SK-N-MC (cell line): ENCODE measurements around the gene CIAO3.

Experiments used
- EZH2 ChIP-seq: fragments of 200-600 bp; sonication (generic); IDR thresholded peaks from one replicate; pipeline ENCODE4 v1.6.1; 2017; ENCODE audit warnings: antibody characterized with exemption
- FOXP2 ChIP-seq: optimal IDR thresholded peaks from 2 replicates; pipeline ENCODE3; 2011; ENCODE audit warnings: mild to moderate bottlenecking, moderate library complexity; ENCODE audit not compliant: insufficient read depth; ENCODE audit errors: extremely low read length, control extremely low read depth
- POLR2AphosphoS5 ChIP-seq: IDR thresholded peaks from 2 replicates; pipeline ENCODE4 v1.6.1; 2012; ENCODE audit warnings: mild to moderate bottlenecking, low read depth, low read length, borderline replicate concordance

DNA sequence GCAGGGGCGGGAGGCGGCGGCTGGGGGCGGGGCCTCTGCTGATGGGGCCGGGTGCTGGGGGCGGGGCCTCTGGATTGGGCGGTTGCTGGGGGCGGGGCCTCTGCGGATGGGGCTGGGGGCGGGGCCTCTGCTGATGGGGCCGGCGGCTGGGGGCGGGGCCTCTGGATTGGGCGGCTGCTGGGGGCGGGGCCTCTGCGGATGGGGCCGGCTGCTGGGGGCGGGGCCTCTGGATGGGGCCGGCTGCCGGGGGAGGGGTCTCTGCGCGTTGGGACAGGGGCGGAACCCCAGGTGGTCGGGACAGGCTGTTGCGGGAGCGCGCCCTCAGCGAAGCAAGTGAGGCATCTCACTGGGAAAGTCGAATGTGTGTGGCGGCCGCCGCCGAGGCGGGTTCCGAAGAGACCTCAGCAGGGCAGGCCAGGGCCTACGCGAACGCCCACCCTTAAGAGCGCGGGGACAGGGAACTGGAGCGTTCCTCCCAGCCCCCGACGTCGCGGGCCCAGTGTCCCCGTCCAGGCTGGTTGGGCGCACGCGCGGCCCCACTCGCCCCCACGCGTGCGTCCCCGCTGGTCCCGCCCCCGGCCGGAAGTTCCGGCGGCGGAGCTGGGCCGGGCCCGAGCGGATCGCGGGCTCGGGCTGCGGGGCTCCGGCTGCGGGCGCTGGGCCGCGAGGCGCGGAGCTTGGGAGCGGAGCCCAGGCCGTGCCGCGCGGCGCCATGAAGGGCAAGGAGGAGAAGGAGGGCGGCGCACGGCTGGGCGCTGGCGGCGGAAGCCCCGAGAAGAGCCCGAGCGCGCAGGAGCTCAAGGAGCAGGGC, 60.8 kb downstream of the CIAO3 start, which contains the start of gene STUB1:
- TF ChIP-seq POLR2AphosphoS5 (peak; percentile 69; the same call in 1 of the 2 replicates), EZH2 (no peak), FOXP2 (no peak)
